GM19395 (cell line): ENCODE data around the gene GLS.
"Not testable (repeated sequence)": the region's sequence is repeated elsewhere in the genome, so short reads cannot be mapped to it uniquely, and the experiment has no call there.

Experiments
- ATAC-seq: cut with Tn5 transposase; IDR thresholded peaks from one replicate; pipeline ENCODE4 v1.9.1; 2021; ENCODE audit warnings: mild to moderate bottlenecking, moderate library complexity; ENCODE audit not compliant: unreplicated experiment

GLS gene

GRCh38 chr2:190986221-190986953, 105.8 kb downstream of the GLS start:
- no peak for ATAC-seq

GRCh38 chr2:190987116-190987515, 106.5 kb downstream of the GLS start:
- no peak for ATAC-seq

- no peak for ATAC-seq
Observed at GRCh38 chr2:190987938-190988337, 107.3 kb downstream of the GLS start.

- no peak for ATAC-seq
Observed at GRCh38 chr2:190988910-190989309, 108.3 kb downstream of the GLS start.

GRCh38 chr2:190990132-190990531, 109.5 kb downstream of the GLS start:
- ATAC-seq: no peak

GRCh38 chr2:190993292-190993643, 112.6 kb downstream of the GLS start:
- ATAC-seq: no peak

GRCh38 chr2:190994148-190994547, 113.5 kb downstream of the GLS start:
- no peak for ATAC-seq

- ATAC-seq: not testable (repeated sequence)
Observed at GRCh38 chr2:190995315-190995714, 114.7 kb downstream of the GLS start.

- ATAC-seq: no peak
Observed at GRCh38 chr2:190996338-190996946, 115.8 kb downstream of the GLS start.

GRCh38 chr2:190996947-190997346, 116.3 kb downstream of the GLS start:
- ATAC-seq: no peak

GRCh38 chr2:190997526-190998113, 117.0 kb downstream of the GLS start:
- ATAC-seq: no peak

GRCh38 chr2:190999058-190999457, 118.4 kb downstream of the GLS start:
- no peak for ATAC-seq

GRCh38 chr2:190999949-191000665, 119.5 kb downstream of the GLS start:
- ATAC-seq: no peak

- no peak for ATAC-seq
Observed at GRCh38 chr2:191001032-191001431, 120.4 kb downstream of the GLS start.

- ATAC-seq: no peak
Observed at GRCh38 chr2:191001624-191002023, 121.0 kb downstream of the GLS start.

- no peak for ATAC-seq
Observed at GRCh38 chr2:191003405-191004309, 123.0 kb downstream of the GLS start.

GRCh38 chr2:191006297-191006696, 125.7 kb downstream of the GLS start:
- no peak for ATAC-seq

GRCh38 chr2:191006997-191007783, 126.6 kb downstream of the GLS start:
- ATAC-seq: no peak

GRCh38 chr2:191008286-191008685, 127.7 kb downstream of the GLS start:
- ATAC-seq: no peak
